ENCODE data around the gene TP53BP2.
"Not testable (repeated sequence)": the region's sequence is repeated elsewhere in the genome, so short reads cannot be mapped to it uniquely, and the experiment has no call there.

The TP53BP2 gene

DNA sequence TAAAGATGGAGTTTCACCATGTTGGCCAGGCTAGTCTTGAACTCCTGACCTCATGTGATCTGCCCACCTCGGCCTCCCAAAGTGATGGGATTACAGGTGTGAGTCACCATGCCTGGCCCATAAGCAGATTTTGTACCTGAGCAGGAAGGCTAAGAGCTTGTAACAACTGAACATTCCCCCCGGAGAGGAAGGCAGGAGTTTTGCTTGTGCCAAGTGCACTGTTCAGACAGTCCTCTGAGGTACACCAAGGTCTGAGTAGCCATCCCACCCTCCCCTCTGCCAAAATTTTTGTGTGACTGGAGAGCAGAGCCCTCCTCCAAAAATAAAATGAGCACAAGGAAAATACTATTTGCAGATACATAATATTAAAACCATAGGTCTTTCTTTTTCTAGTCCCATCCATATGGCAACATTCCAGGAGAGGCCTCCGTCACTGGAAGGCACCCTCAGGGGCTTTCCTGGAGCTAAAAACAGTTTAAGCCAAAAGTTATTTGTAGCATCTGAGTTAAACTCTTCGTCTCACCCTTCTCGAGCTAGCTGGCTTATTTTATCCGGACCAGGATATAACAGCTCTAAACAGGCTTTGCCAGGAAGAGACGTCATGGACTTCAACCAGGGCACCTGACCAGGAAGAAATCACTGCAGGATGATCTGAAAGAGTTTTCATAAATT is 106.2 kb downstream of the TP53BP2 start:
- no peak for DNase-seq

DNA sequence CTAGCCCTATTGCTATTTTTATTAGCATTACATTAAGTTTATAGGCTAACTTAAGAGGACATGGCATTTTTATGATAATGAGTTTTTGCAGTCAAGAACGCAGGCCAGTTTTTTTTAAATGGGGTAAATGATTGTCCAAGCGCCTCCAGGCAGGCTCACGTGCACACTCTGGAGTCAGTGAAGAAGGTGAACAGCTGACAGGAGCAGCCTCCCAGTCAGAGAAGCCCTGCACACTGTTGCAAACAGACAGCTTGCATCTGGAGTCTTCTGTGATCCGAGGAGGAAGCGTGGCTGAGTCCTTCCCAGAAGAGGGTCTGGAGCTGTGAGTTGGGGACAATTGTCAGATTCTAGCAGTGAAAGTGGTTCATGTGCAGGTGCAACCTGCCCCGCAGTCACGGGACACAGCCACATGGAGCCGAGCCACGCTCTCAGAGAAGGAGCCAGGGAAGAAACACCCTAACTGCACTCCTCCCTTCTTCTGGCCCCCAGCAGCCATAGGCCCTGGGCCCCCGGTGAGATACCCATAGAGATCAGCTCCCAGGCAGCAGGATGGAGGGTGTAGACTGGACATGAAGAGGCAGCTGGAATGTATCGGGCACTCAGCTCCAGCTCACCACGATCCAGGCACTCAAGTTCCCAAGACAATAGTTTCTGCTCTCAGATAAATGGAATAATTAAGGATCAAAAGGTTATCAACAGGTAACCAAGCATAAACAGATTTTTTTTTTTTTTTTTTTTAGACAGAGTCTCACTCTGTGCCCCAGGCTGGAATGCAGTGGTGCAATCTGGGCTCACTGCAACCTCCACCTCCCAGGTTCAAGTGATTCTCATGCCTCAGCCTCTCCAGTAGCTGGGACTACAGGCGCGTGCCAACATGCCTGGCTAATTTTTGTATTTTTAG is 107.0 kb downstream of the TP53BP2 start:
- no peak for DNase-seq

DNA sequence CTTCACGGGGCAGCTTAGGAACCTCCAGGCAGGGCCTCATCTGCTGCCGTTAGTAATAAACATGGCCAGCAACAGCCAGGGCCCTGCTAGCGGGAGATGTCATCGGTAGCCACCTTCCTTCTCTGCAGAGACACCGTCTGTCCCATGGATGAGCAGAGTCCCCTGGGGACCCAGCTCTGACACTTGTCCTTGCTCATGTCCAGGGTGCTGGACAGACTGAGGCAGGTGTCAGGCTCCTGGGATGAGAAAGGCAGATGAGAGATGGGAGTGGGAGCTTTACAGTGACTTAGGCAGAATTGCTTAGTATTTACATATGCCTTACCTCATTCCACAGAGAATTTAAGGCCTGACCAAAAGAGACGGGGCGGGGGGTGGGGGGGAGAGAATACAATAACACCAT is 108.4 kb downstream of the TP53BP2 start:
- DNase-seq, result no peak

DNA sequence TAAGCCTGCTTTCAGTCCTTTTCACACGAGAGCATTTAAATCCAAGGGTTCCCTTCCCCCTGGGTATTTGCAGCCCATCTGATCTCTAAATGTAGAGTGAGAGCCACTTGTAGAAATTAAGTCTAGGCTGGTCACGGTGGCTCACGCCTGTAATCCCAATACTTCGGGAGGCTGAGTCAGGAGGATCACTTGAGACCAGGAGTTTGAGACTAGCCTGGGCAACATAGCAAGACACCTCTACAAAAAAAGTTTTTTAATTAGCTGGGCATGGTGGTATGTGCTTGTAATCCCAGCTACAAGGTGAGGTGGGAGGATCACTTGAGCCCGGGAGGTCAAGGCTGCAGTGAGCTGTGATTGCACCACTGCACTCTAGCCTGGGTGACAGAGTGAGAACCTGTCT is 109.1 kb downstream of the TP53BP2 start:
- not testable (repeated sequence) for DNase-seq

DNA sequence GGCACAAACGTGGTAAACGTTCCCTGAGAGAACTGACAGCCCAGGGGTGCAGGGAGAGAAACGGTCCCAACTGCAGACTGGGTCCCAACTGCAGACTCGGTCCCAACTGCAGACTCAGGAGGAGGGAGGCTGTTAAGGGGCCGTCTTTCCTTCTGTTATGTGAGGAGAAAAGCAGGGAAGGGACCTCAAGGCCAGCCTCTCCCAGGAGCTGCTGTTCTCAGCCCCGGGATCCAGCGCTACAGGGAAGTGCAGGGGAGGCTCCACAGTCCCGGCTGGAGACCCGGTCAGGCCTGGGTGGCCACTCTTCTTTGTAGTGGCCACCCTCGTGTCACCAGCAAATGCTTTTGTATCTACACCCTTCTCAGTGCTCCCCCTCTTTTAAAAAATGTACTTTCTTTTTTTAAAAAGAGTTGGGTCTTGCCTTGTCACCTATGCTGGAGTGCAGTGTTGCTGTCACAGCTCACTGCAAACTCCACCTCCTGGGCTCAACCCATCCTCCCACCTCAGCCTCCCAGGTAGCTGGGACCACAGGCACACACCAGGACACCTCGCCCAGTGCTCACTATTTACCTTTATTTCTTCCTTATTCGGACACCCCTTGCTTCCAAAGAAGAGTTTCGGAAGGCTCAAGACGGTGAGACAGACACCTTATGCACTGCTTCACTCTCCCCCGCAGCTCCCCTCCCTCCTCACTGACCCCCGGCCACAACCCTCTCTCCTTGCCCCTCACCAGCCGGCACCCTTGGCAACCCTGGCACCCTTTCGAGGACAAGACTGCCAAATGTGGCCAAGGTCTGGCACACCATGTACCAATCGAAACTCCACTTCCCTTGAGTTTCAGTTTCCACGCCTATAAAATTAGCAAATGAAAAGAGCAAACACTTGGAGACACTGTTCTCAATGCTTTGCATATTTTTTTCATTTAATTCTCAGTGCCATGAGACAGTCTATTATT is 111.6 kb downstream of the TP53BP2 start:
- no peak for DNase-seq

DNA sequence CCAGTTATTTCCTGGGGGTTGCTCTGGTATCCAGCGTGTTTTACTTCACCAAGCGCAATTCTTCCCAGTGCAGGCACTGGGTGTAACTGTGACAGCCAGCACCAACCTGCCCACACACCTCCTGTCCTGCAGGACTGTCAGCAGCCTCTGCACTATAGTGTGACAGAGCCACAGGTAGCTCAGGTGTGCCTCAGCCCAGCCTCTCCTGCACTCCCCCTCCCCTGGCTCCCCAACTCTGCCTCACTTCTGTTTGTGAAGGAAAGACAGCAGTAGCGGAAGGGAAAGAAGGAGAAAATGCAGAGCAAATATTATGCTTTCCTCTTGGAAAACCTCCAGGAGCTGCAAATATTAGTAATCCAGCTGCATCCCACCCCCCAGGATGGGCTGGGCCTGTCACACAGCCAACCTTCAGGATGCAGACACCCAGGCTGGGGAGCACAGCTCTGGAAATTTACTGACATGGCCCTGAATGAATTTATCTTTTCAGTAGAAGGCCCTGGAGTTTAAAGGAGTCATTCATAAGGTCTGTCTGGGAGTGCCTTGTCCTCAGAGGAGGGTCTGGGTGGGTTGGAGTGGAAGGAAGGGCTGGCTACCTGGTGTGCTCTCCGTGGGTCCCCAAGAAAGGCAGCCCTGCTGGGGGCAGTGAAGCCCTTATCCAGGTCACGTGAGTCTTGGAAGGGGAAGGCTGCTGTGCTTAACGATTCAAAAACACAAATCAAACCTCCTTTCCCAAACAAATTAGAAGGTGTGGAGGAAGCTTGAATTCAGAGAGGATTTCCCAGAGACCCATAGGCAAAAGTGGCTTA is 112.6 kb downstream of the TP53BP2 start:
- DNase-seq, result no peak

DNA sequence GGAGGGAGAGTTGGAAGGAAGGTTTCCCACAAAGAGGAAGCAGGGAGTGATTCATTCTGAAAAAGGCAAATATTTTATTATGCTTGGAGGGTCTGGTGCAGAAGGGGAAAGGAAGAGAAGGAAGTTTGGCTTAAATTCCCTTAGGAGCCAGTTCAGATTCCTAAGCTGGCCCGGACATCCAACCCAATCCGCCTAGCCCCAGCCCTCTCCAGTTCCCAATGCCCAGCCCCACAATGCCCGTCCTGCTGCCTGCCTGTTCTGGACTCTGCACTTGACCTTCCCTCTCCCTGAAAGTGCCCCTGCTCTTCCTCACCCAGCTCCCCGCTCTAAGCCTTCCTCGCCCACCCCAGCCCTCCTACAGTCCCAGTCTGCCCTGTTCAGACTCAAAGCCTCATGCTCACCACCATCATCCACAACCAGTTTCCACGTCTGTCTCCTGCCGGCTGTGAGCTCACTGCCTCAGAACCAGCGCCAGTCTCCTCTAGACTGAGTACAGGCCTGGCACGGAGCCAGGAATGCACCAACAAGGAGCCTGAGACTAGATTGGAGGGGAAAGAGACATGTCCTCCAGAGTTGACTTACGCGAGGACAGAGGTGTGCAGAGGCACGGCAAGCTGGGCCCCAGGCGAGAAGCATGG is 114.5 kb downstream of the TP53BP2 start:
- DNase-seq, result peak; percentile 31

DNA sequence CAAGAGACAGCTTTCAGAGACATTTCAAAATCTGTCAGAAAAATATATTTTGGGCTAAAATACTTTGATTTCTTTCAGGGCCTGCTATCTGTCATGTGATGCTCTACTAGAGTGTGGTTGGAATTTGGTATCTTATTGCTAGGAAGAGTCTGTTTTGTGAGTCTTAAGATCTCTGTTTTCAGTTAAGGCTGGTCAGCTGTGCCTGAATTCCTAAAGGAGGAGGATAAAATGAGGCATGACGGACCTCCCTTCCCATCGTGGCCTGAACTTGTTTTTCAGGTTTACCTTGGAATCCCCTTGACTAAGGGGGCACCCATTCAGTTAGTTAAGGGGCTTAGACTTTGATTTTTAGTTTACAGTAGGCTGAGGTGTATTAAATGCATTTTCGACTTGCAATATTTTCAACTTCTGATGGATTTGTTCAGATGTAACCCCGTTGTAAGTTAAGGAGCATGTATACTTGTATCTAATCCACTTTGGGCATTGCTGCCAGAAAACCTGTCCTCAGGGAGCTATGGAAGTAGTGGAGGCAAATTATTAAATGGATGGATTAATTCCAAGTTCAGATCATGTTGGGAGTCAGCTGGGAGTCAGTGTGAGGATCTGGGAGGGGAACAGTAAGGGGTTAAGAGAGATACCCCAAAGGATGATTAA is 115.1 kb downstream of the TP53BP2 start:
- no peak for DNase-seq

DNA sequence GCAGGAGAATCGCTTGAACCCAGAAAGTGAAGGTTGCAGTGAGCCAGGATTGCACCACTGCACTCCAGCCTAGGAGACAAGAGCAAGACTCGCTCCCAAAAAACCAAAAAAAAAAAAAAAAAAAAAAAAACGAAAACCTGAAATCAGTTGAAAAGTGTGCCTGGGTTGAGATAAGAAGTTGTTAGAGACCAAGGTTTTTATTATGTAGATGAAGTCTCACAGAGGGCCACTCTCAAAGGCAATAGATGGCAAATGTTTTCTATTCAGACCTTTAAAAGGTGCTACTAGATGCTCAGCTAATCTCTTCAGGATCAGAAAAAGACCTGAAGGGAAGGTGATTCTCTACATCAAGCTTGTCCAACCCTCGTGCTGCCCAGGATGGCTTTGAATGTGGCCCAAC is 115.8 kb downstream of the TP53BP2 start:
- no peak for DNase-seq
